Measurements from ENCODE around the gene ERFL. TPM values are rescaled to one million over a fixed set of nuclear protein-coding genes. Genes with fewer than 3 reads are reported as not detected.

Gene ERFL
- total RNA-seq, 1 experiment from 2014 or later: 0.79 TPM

GRCh38 chr19:41926763-41927496 lies 1.3 kb downstream of the ERFL start:
- Histone ChIP-seq H3K4me2 (ENCODE audit: low read length) (peak overlapping the region; percentile 96), H4K20me1 (ENCODE audit: insufficient read depth) (no peaks in the 10 kb centered on the region), H3K9me3 (ENCODE audit: control insufficient read depth in 1 of 2, insufficient read depth in 1 of 2, low read depth in 1 of 2, low read length in 2 of 2) (no peaks in the 10 kb centered on the region), H3K36me3 (ENCODE audit: control insufficient read depth in 1 of 2, insufficient read depth in 2 of 2, low read length in 2 of 2) (no peaks in the 10 kb centered on the region), H3K4me1 (ENCODE audit: control insufficient read depth in 1 of 2, insufficient read depth in 2 of 2, low read length in 2 of 2) (peaks cover 17 to 28% of the 10 kb centered on the region in 2 experiments), H3K27me3 (ENCODE audit: insufficient read depth, low read length) (no peaks in the 10 kb centered on the region), H3K79me2 (ENCODE audit: insufficient read depth, low read length) (no peaks in the 10 kb centered on the region), H3K9ac (ENCODE audit: low read length) (no peak overlapping the region), H3K9me2 (ENCODE audit: insufficient read depth) (no peaks in the 10 kb centered on the region), H3K27ac (ENCODE audit: low read depth, low read length) (no peak overlapping the region), H2AFZ (ENCODE audit: low read depth, low read length, poor library complexity, severe bottlenecking) (no peak overlapping the region), H3K4me3 (replicated peaks in 1 of 2; ENCODE audit: low read depth in 1 of 2, low read length in 2 of 2) (no peak overlapping the region)
- ChIA-PET POLR2A (no interaction called here), CTCF (interaction anchor here (1.6 kb wide), 1 partner anchor 39 kb away, joined by 4 read pairs; no protein-coding TSS in a partner anchor), RAD21 (ENCODE audit: low non-redundant PET in 1 of 2, low total read pairs in 2 of 2, uncharacterized antibody in 2 of 2, unreplicated experiment in 2 of 2) (no interaction called here)
- TF ChIP-seq TCF7L2 (IDR thresholded peaks at IDR 0.05; ENCODE audit: borderline replicate concordance, extremely low read depth, insufficient read depth, insufficient read length): no peak
- no peak for TF ChIP-seq RAD21 (IDR thresholded peaks at IDR 0.05; ENCODE audit: low read depth)
- TF ChIP-seq EZH2phosphoT487 (IDR thresholded peaks at IDR 0.05; ENCODE audit: borderline replicate concordance): no peak
- TF ChIP-seq, protein P1, sequence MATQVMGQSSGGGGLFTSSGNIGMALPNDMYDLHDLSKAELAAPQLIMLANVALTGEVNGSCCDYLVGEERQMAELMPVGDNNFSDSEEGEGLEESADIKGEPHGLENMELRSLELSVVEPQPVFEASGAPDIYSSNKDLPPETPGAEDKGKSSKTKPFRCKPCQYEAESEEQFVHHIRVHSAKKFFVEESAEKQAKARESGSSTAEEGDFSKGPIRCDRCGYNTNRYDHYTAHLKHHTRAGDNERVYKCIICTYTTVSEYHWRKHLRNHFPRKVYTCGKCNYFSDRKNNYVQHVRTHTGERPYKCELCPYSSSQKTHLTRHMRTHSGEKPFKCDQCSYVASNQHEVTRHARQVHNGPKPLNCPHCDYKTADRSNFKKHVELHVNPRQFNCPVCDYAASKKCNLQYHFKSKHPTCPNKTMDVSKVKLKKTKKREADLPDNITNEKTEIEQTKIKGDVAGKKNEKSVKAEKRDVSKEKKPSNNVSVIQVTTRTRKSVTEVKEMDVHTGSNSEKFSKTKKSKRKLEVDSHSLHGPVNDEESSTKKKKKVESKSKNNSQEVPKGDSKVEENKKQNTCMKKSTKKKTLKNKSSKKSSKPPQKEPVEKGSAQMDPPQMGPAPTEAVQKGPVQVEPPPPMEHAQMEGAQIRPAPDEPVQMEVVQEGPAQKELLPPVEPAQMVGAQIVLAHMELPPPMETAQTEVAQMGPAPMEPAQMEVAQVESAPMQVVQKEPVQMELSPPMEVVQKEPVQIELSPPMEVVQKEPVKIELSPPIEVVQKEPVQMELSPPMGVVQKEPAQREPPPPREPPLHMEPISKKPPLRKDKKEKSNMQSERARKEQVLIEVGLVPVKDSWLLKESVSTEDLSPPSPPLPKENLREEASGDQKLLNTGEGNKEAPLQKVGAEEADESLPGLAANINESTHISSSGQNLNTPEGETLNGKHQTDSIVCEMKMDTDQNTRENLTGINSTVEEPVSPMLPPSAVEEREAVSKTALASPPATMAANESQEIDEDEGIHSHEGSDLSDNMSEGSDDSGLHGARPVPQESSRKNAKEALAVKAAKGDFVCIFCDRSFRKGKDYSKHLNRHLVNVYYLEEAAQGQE (IDR thresholded peaks at IDR 0.05; ENCODE audit: low read depth): no peak
- no peak for TF ChIP-seq SIN3A (IDR thresholded peaks at IDR 0.05; ENCODE audit: low read depth)
- TF ChIP-seq CEBPB (IDR thresholded peaks at IDR 0.05; ENCODE audit: low read depth): no peak
- TF ChIP-seq ZFX (IDR thresholded peaks at IDR 0.05): no peak
- TF ChIP-seq FOSL1 (IDR thresholded peaks at IDR 0.05; ENCODE audit: low read depth): no peak
- TF ChIP-seq YY1 (IDR thresholded peaks at IDR 0.05; ENCODE audit: extremely low read depth, insufficient replicate concordance, low read depth, low read length): no peak
- no peak for TF ChIP-seq MAX (IDR thresholded peaks at IDR 0.05)
- no peak for TF ChIP-seq JUND (IDR thresholded peaks at IDR 0.05)
- no peak for TF ChIP-seq ZBTB33 (IDR thresholded peaks at IDR 0.05; ENCODE audit: extremely low read depth, insufficient replicate concordance, low read length)
- TF ChIP-seq ZNF274 (IDR thresholded peaks at IDR 0.05; ENCODE audit: low read depth, low read length): no peak
- intact Hi-C loops (cut with micrococcal nuclease): loop anchor here (5.0 kb wide), 1 partner anchor 45 kb away; the partner anchor contains the start of gene ARHGEF1
- ATAC-seq (no peak), DNase-seq (ENCODE audit: low read depth, low spot score) (no peak)
- no TSS peak for BruUV-seq (replicated peaks)

Measured in HCT116 (cell line).